ENCODE measurements around the gene AJM1.
"Not testable (repeated sequence)": the region's sequence is repeated elsewhere in the genome, so short reads cannot be mapped to it uniquely, and the experiment has no call there.

The AJM1 gene

DNA sequence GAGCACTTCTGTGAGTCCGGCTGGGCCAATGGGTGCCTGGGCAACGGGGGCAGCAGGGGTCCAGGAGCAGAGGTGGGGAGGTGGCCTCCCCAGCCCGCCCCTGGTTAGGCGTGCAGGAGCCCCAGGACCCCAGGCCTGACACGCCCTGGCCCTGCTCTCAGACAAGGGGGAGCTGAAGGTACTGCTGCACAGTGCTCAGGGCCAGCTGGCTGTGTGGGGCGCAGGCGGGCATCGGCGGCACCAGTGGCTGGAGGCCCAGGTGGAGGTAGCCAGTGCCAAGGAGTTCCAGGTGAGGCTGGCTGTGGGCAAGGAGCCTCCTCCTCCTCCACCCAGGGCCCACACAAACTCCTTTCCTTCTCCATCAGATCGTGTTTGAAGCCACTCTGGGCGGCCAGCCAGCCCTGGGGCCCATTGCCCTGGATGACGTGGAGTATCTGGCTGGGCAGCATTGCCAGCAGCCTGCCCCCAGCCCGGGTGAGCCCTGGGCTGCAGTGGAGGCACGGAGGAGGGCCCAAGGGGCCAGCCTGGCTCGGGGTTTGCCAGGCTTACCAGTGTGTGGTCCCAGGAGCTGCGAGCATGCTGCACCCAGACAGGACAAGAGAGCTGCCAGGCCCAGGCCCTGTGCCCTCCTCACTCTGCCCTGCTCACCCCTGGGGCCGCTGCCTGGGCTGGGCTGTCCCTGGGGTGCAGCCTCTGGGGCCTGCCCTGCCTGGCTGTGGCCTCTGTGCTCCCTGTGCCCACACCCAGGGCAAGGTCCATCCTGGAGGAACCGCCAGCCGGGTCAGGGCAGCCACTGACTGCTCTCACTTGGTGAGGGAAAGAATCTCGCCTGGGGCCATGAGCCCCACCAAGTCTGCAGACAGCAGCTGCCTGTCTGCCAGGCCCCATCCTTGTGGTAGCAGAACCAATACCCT, 16.8 kb downstream of the AJM1 start:
- intact Hi-C loops (cut with DNase I) = loop anchor here (10.0 kb wide), 1 partner anchor 76 kb away; no protein-coding TSS in a partner anchor
- peak in 39 of 42 donors; percentile 51 to 89 (median 73) for DNase-seq

DNA sequence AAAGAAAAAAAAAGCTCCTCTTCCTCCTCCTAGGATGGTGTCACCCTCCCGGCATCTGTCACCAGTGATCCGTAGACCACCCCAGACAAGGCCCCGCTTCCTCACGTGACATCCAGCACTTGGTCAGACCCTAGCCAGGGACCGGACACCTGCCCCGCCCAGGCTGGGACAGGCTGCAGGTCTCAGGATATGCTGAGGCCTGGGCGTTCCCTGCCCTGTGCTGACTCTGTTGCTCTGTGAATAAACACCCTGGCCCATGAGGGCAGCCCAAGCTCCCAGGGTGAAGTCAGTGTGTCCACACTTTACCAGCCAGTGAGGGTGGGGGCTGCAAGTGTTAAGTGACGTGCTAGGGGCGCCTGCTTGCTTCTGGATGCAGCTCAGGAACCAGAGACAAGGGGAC, 18.3 kb downstream of the AJM1 start:
- DNase-seq = peak in 1 of 42 donors; percentile 41
- intact Hi-C loops (cut with DNase I) = no loop called here

DNA sequence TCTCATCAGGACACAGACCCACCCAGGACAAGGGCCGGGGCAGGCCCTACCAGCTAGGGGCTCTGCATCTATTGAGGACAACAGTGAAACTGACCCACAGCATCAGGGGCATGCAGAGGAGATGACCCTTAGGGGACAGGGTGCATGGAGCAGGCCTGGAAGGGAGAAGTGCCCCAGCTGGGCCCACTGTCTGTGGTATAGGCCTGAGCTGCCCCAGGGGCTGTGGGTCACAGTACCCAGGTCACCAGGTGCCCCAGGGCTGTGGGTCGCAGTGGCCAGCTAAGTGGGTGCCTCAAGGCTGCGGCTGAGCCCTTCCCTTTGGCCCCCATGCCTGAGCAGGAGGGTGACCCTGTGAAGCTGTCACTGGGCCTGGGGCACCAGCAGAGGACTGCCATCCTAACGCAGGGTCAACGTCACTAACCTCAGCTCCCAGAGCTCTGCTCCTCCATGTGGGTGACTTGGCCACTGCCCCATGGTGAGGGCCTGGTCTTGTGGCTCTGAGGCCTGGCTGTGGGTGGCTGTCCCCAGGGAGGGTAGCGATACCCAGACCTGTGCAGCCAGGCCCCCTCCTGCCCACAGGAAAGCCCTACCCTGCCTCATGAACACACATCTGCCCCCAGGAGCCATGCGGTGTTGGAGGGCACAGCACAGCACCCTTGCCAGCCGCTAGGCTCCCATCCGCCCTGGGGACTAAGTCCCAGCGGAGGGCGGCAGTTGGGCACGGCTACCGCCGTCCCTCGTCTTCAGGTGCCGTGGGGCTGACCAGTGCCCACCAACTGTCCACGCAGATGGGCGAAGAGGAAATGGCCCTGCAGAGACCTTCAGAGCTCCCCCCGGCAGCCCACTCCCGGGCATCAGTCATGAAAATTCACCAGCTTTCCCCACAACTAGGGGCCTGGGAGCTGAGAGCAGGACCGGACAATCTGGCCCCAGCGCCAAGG, 18.9 kb downstream of the AJM1 start:
- DNase-seq = peak in 1 of 42 donors; percentile 35
- intact Hi-C loops (cut with DNase I) = no loop called here

- DNase-seq = peak in 1 of 42 donors; percentile 32
- intact Hi-C loops (cut with DNase I) = no loop called here
Observed at GRCh38 chr9:136861874-136862457, 19.7 kb downstream of the AJM1 start.

DNA sequence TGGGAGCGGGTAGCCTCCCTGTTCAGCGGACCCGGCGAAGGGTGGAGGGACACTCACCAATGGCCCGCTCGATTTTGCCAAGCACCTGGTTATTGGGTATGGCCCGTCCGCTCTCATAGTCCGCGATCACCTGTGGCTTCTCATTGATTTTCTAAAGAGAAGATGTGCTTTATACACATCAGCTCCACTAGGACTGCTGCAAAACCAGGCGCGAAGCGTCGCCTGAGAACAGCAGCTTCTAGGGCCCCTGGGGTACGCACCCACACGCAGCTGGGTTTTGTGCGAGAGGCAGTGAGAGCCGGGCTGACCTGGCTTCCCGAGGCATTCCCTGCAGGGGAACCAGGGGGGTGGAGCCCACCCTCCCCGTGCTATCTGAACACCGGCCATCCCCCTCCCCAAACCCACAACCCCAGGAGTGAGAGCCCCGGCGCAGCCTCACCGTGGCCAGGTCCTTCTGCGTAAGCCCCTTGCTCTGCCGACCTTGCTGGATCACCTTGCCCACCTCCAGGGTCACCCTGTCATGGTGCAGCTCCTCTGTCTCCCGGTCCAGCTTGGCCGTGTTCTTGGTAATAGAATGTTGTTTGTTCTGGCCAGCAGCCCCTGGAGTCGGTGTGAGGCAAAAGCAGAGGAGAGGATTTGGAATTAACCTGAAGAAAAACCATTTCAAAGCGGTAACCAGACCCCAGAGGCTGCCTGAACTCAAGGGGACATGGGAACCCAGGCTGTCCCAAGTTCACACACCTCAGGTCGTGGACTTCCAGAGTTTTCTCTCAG, 20.8 kb downstream of the AJM1 start:
- intact Hi-C loops (cut with DNase I) = no loop called here
- no peak for DNase-seq

DNA sequence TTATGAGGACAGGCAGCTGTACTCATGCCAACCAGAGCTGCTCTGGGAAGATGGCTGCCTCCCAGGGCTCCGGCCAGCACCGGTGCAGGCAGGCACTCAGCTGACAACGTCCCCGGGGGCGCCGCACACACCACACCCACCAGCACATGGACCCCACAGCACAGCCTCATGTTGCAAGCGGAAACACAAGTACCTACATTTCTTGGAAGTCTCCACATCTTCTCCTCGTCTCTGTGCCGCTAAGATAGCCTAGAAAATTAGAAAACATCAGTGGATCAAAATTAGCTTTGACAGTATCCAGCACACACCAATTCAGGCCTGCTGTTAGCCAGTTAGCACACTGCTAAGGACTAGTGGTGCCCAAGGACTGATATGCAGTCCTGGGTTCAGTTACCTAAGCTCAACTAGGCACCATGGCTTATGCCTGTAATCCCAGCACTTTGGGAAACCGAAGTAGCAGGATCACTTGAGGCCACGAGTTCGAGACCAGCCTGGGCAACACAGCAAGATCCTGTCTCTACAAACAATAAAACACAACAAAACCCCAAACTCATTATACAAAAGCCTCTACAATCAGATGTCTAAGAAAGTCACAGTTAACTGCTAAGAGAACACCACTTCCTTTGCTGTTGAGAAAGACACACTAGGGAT, 21.5 kb downstream of the AJM1 start:
- intact Hi-C loops (cut with DNase I) = no loop called here
- DNase-seq = no peak

- intact Hi-C loops (cut with DNase I) = no loop called here
- peak in 1 of 42 donors; percentile 21 for DNase-seq
Observed at GRCh38 chr9:136865041-136865767, 22.9 kb downstream of the AJM1 start.

- peak in 1 of 42 donors; percentile 22 for DNase-seq
- intact Hi-C loops (cut with DNase I) = no loop called here
Observed at GRCh38 chr9:136865768-136866103, 23.5 kb downstream of the AJM1 start.

GRCh38 chr9:136866898-136867421, 24.7 kb downstream of the AJM1 start:
- DNase-seq; intact Hi-C loops (cut with DNase I): not testable (repeated sequence)

DNA sequence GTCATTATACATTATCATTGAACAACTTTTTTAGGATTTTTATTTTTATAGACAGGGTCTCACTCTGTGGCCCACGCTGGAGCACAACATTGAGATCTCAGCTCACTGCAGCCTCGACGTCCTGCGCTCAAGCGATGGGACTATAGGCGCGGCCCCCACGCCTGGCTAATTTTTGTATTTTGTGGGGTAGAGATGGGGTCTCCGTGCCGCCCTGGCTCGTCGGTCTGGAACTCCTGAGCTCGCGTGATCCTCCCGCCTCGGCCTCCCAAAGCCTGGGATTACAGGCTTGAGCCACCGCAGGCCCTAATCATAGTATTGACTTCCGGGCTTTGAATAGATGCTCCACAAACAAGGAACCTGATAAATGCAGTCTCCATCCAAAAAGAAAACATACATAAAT, 25.2 kb downstream of the AJM1 start:
- DNase-seq = no peak
- intact Hi-C loops (cut with DNase I) = no loop called here

- intact Hi-C loops (cut with DNase I) = no loop called here
Observed at GRCh38 chr9:136867917-136868316, 25.6 kb downstream of the AJM1 start.

GRCh38 chr9:136868644-136869043, 26.4 kb downstream of the AJM1 start:
- DNase-seq = no peak
- intact Hi-C loops (cut with DNase I) = no loop called here

More at GRCh38 chr9:136867917-136868316, 25.6 kb downstream of the AJM1 start:
- DNase-seq = no peak

- intact Hi-C loops (cut with DNase I); DNase-seq: not testable (repeated sequence)
Observed at GRCh38 chr9:136869611-136870010, 27.3 kb downstream of the AJM1 start.

DNA sequence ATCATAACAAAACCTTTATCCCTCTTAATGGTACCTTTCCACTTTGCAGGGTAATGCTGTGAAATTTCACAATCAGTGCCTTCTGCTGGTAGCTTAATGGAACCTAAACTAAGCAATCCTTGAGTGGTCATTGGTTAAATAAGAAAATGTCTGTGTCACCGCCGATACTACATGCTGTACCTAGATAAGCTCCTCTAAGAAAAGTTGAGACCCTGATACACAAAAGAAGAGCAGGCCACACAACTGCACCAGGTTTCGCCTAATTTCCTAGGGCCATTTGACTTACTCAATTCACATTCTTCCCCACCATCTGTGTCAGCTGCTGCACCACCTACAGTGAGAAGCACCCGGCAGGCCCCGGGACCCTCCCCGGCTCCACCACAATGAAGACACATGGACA, 32.9 kb downstream of the AJM1 start:
- intact Hi-C loops (cut with DNase I) = no loop called here
- DNase-seq = no peak

- no peak for DNase-seq
- intact Hi-C loops (cut with DNase I) = no loop called here
Observed at GRCh38 chr9:136876476-136876875, 34.2 kb downstream of the AJM1 start.

GRCh38 chr9:136880651-136881050, 38.4 kb downstream of the AJM1 start:
- intact Hi-C loops (cut with DNase I) = loop anchor here (10.0 kb wide), 1 partner anchor 64 kb away; the partner anchor contains the start of genes C8G and FBXW5

GRCh38 chr9:136881691-136882108, 39.4 kb downstream of the AJM1 start:
- intact Hi-C loops (cut with DNase I) = loop anchor here (10.0 kb wide), 1 partner anchor 63 kb away; the partner anchor contains the start of genes C8G and FBXW5

More at GRCh38 chr9:136880651-136881050, 38.4 kb downstream of the AJM1 start:
- no peak for DNase-seq

More at GRCh38 chr9:136881691-136882108, 39.4 kb downstream of the AJM1 start:
- peak in 6 of 42 donors; percentile 11 to 35 (median 24) for DNase-seq
